HG02840 (cell line): ENCODE data around the gene CCDC28A.
A peak's percentile ranks its signal among the peaks of the same experiment; 100 is the strongest.
"Not testable (repeated sequence)": the region's sequence is repeated elsewhere in the genome, so short reads cannot be mapped to it uniquely, and the experiment has no call there.

ENCODE experiments used
- ATAC-seq: cut with Tn5 transposase; IDR thresholded peaks from one replicate; pipeline ENCODE4 v1.9.1; 2021; ENCODE audit warnings: mild to moderate bottlenecking, moderate library complexity, moderate number of reproducible peaks; ENCODE audit not compliant: unreplicated experiment, low FRiP score

CCDC28A gene

DNA sequence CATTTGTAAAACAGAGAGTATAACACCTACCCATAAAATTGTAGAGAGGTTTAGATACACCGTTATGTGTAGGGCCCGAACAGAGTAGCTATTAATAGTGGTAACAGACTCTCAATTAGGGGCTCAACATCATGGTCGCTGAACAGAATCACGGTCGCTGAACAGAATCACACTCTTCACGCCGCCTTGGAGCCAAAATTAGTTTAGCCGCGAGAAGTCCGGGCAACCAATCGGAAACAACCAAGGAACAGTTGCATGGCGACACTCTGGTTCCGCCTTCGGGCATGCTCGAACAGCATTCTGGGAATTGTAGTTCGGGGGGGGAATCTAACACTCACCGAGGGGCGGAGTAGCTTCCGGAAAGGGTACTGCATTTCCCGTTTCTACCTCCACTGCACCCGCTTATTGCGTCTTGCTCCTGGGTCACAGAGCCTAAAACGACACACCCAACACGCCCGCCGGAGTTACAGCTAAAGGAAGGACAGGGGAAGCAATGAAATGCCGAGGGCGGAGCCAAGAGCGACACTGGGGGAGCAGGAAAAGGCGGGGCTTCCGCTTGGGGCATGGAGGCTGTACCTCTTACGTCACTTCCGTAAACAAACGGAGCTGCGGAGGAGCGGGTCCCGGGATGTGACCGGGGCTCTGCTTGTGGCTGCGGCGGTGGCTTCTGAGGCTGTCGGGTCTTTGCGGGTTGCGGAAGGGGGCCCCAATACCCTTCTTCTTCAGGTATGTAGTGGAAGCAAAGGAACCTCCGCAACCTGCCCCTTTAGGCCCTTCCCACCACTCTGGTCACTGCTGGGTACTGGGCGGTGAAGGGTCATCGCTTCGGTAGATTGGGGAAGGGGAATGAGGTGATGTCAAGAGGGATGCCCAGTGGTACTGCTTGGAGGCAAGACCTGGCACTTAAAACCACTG, at the start of gene CCDC28A:
Gene CCDC28A (plus strand): TSS at position 593 of the 915 bp plus-strand sequence. CDS start 2,352 bp downstream, outside the sequence.
- peak; percentile 96 for ATAC-seq

DNA sequence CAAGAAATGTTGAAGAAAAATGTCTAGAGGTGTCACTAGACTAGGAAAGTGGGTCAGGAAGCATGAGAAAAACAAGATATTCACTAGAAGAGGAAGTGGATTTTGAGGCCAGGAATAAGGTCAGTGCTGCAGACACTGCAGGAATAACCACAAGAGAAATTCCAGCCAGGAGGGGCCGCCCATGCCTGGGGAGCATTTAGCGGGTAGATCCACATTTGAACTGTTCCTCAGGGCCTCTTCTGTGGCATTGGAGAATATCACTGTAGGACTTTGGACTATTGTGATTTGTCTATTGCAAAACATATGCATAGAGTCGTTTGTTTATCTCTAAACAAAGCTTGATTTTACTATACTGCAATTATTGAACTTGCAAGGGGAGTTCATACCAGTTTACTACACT, 49.6 kb upstream of the CCDC28A start:
- no peak for ATAC-seq

DNA sequence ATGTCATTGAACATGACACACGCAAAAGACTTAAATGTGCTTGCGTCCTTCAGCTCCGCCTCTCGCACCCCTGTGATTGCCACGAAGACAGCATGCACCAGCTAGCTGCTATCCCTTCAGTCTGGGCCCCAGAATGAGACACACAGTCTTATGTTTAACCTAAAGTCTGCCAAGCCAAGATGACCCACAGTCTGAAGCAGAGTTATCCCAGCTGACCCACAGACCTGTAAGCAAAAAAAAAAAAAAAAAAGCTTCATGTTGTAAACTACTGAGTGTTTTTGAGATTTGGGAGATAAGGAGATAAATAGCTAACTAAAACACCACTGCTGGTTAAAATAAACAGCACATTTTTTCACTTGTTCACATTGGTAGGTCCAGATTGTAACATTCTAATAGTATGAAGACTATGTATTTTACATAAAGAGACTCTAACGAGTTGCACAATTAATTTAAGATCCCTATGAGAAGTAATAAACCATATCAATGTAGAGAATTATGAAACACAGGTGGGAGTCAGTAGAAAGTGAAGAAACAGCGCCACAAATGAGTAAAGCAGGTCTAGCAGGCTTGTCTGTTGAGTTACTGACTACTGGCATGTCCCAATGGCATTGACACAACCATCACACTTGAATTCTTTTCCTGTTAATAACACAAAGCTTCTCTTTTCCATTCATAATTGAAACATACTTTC, 47.4 kb upstream of the CCDC28A start:
- ATAC-seq: no peak

DNA sequence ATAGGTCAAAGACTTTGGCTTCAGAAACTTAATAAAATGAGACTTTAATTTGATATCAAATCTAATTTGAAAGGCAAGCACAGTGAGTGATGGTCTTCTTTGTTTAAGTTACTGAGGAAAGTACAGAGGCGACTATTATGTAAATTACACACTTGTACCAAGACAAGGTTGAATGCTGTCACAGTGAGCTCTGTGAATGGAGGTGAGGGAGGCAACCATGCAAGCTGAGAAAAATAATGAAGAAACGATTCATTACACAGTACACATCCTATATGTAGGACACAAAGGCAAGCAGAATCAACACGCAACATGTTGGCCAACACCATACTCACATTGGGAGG, 46.8 kb upstream of the CCDC28A start:
- ATAC-seq: no peak

DNA sequence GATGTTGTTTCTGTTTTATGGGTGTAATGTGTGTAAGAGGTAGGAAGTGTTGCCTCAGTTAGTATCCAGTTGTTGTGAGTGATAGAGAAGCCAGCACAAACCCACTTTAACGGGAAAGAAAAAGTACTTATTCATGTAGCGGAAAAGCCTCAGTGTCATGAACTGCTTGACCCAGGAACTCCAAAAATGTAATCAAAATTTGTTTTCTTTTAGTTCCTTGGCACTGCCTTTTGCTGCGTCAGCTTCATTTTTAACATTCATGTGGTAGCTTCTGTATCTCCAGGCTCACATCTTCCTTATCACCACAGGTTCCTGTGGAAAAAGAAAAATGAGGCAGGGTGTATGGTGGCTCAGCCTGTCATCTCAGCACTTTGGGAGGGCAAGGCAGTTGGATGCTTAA, 46.4 kb upstream of the CCDC28A start:
- no peak for ATAC-seq

DNA sequence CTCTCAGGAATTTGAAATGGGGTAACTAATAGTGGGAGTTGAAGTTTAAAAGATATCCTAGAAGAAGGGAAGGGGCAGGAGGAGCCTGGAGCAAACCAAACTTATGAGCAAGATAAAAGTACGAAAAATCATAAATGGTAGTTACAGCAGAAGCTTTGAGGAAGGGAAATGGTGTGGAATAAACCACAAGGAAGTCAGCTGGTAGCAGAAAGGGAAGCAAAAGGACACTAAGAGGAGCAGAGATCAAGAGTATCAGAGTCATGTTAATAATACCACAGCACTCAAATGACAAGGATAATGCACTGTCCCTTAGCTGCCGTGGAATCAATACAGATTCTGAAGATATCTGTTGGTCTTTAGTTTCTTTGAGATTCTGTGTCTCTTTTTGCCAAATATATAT, 44.9 kb upstream of the CCDC28A start:
- ATAC-seq: no peak

DNA sequence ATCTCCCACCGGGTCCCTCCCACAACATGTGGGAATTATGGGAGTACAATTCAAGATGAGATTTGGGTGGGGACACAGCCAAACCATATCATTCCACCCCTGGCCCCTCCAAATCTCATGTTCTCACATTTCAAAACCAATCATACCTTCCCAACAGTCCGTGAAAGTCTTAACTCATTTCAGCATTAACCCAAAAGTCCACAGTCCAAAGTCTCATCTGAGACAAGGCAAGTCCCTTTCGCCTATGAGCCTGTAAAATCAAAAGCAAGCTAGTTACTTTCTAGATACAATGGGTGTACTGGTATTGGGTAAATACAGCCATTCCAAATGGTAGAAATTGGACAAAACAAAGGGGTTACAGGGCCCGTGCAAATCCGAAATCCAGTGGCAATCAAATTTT, 43.5 kb upstream of the CCDC28A start:
- ATAC-seq: not testable (repeated sequence)

DNA sequence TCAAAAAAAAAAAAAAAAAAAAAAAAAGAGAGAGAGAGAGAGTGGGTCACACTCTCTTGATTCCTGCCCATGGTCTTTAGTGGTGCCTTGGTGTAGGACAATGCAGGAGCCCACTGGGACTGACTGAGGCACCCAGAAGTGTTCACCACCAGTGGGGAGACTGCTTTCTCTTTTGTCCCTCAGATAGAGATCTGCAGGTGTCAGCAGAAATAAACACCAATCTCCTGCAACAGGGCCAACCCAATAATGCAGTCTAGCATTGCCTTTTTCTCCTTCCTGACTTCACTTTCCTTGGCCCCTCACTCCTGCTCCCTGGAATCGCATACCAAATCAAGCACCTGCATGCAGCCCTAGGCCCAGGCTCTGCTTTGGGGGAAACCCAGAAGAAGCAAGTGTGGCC, 39.0 kb upstream of the CCDC28A start:
- ATAC-seq: no peak

DNA sequence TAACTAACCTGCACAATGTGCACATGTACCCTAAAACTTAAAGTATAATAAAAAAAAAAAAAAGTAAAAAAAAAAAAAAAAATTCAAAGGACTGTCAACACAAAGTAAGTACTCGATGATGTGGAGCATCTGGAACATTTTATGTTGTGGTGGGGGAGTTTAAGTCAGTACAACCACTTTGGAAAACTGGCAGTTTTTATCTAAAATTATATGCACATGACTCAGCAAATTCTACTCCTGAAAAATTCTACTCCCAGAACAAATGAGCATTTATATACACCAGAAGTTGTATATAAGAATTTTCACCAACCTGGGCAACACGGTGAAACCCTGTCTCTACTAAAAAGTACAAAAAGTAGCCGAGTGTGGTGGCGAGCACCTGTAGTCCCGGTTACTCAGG, 36.9 kb upstream of the CCDC28A start:
- ATAC-seq: no peak

DNA sequence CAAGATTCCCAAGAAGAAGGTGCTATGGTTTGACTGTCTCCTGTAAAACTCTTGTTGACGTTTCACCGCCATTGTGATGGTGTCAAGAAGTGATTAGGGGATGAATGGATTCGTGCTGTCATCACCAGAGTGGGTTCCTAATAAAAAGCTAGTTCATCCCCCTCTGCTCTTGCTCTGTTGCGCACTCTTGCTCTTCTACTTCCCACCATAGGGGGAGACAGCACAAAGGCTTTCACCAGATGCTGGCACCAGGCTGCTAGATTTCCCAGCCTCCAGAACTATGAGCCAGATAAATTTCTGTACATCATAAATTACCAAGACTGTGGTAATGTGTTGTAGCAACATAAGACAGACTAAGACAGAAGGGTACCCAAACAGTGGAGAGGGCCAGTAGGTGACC, 21.6 kb upstream of the CCDC28A start:
- no peak for ATAC-seq

DNA sequence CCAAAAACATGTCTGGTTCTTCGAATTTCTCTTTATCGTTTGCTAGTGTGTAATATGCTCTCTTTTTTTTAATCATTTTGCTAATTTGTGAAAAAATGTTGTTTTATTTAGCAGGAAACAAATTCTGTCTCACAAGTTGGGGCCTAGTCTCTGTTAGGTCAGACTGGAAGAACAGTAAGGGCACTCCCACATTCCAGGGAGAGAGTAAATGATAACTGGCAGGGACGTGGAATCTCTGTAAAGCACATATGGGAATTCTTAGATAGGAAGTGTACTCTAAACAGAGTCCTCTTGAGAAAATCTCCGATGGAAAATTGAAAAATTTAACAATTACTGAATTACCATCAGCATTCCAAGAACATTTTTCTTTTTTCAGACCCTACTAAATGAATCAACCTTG, 16.4 kb upstream of the CCDC28A start:
- ATAC-seq: no peak

DNA sequence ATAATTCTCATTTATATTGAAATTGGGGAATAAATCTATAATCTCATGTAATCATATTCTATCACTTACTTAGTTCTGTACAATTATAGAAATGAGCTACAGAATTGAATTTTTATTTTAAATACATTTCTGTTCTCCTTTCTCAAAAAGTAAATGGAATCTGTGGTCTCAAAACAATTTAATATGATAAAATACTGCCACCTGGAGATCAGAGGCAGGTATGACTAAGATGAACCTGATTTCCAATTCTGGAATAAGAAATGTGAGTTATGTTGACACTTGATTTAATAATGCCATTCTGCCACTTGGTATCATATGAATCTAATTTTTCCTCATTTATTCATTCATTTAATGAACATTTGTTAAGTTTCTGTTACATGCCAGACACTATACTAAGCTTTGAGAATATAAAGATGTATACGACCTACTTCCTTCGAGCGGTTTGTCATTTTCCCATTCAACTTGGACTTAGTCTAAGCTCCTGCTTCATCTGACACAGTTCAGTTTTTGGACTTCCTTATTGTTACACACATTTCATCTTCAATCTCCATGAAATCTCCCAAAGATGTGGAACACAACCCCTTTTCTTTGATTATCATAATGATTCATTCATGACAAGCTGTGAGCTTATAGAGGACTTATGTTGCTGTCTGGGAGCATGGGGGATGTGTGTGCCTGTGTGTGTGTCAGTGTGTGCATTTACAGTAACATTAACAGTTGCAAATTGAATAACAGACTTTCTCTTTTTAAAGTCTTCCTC, 7.5 kb upstream of the CCDC28A start:
- no peak for ATAC-seq

DNA sequence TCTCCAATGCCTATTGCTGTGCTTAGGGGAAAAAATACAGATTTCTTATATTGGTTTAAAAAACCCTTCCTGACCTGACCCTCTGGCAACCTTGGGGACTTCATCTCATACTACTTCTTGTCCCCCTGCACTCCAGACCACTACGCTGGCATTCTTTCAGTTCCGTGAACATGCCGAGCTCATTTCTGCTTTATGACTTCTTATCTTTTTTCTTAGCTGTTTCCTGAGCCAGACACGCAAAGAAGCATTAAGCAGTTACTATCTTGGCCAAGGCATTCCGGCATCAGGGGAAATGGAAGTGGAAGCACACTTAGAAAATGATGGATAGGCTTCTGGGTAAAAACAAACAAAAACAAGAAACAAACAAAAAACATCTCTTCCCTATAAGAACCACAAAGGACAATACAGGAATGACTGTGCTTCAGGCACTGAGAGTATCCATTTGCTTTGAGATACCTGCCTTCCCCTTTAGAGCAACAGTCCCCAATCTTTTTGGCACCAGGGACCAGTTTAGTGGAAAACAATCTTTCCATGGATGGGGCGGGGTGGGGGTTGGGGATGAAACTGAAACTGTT, 4.4 kb upstream of the CCDC28A start:
- no peak for ATAC-seq

DNA sequence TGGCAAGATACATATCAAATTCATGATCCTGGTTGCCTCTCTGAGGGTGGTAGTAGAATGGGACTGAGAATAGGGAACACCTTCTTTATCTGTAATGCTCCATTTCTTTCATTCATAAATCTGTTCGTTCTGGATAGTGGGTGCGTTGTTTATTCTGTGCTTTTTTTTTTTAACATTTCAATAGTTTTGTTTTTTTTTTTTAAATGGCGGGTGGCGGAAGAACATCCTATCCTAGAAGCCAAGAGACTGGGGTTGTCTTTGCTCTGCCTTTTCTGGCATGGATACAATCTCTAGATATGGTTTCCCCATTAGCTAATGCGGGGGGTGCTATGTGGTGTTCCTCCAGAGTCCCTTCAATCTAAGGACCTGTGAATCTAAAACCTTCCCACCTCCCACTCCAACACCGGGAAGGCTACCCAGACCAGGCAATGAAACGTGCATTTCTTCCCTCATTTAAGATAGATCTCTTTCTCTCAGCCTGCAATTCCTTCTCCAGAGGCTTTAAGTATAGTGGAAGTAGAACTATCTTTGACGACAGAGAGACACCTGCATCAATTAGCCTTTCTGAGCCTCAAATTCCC, 883 bp upstream of the CCDC28A start:
- ATAC-seq: no peak

DNA sequence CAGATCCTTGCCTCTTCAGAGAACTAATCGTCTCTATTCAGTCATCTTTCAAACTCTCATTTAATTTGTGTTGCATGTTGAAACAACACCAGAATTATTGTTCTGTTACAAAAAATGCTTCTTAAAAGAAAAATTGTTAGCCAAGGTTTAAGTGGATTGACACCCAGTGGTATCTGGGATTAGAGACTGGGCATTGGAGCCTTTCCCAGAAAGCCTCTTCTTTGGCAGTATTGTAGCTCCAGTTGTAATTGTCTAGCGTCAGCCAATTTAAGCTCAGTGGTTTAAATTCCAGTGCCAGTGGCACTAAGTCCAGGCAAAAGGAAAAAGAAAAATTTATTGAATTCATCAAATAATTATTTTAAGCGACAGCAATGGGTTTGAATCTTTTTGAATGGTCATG, 801 bp downstream of the CCDC28A start:
- no peak for ATAC-seq

DNA sequence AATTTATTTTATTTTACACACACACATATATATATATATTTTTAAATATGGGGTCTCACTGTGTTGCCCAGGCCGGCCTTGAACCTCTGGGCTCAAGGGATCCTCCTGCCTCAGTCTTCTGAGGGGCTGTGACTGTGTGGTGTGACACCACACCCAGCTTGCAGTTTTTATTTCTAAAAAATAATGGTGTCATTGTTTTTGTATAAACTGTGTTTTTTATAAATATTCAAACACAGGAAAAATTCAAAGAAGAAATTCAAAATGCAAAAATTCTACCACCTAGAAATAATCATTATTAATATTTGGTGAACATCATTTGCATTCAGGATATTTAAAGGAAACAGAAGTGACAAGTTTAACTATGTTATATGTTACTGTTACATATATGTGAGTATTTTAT, 3.1 kb downstream of the CCDC28A start:
- ATAC-seq: no peak

DNA sequence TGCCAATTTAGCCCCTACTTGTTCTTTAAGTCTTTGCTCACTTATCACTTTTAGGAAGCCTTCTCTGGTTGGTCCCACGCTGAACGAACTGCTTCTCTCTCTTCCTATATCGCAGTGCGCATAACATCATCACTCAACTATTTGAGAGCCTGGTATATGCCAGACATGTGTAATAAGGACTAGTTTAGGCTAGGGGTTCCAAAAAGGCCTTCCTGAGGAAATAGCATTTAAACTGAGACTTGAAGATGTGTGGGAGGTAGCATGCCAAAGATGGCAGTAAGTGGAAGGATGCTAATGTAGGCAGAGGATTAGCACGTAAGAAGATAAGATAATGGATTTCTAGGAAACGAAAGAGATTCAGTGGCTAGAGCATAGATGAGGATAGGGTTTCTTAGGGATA, 4.8 kb downstream of the CCDC28A start:
- ATAC-seq: no peak

DNA sequence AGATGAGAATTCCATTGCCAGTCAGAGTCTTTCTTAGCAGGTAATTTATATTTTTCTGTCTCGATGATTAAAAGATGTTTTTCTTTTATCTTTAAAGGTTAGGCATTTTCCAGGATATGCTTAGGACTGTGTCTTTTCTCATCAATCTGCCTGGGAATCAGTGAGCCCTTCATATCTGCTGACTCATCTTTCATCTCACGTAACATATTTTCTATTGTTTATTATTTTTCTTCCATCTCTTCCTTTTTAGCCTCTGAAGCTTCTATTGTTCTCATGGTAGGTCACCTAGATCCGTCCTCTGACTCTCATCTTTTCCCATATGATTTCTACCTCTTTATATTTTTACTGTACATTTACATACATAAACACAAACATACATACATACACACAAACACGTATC, 8.7 kb downstream of the CCDC28A start:
- ATAC-seq: no peak

DNA sequence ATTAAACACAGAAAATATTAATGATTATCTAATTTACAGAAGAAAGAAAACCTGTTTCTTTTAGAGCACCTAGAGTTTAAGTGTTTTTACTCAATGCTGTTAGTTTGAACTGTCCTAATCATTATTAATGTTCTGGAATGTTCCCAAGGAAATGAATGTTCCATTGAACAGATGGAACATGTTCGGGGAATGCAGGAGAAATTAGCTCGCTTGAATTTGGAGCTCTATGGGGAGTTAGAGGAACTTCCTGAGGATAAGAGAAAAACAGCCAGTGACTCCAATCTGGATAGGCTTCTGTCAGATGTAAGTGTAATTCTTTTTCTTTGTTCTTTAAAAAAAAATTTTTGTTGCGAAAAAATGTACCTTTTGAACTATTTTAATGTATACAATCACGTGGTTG, 11.5 kb downstream of the CCDC28A start:
- ATAC-seq: no peak

DNA sequence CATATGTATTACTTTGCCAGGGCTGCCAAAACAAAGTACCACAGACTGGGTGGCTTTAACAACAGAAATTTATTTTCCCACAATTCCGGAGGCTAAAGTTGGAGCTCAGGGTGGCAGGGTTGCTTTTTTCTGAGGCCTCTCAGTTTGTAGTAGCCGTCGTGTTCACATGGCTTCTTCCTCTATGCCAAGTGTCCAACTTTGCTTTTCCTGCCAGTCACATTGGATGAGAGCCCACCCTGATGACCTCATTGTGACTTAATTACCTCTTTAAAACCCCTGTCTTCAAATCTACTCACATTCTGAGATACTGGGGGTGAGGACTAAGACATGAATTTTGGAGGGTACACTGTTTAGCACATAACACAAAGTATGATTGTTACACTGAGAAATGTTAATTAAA, 12.4 kb downstream of the CCDC28A start:
- no peak for ATAC-seq

DNA sequence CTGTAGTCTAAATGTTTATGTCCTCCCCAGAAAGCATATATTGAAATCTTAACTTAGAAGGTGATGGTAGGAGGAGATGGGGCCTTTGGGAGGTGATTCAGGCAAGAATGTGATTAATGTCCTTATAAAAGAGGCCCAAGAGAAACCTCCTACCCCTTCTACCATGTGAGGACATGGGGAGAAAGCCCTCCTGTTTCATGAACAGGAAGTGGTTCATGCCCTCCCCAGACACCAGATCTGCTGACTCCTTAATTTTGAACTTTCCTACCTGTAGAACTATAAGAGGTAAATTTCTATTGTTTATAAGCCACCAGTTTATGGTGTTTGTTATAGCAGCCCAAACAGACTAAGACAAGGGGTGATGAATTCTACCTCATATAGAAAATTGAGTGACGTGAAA, 13.6 kb downstream of the CCDC28A start:
- ATAC-seq: no peak
